WTC11 (cell line): ENCODE results near the gene WNT16. TPM values are rescaled to one million over a fixed set of nuclear protein-coding genes. Genes with fewer than 3 reads are reported as not detected.

Experiments used
- ATAC-seq: fragments of 200-7000 bp; cut with Tn5 transposase; 2 replicates; pipeline ENCODE4 v1.10.0; 2021; ENCODE audit warnings: mild to moderate bottlenecking, moderate library complexity
- CTCF ChIA-PET: fragments of 300-600 bp; sonication (Branson Sonifier 250); formaldehyde crosslinking; loops from one replicate; lab custom pipeline; 2021; ENCODE audit warnings: antibody characterized with exemption; lab: Charles Lee
- POLR2A ChIA-PET: fragments of 350-600 bp; sonication (Branson Sonifier 250); formaldehyde crosslinking; loops from one replicate; lab custom pipeline; 2021; ENCODE audit warnings: antibody characterized with exemption; lab: Charles Lee
- DNase-seq: peaks from one replicate; pipeline ENCODE4 v3.0.0; 2021; ENCODE audit warnings: low spot score
- H3K27ac Mint-ChIP-seq: 2 replicates; pipeline ENCODE4 v1.8.0; 2021; ENCODE audit warnings: mixed read lengths
- H3K27me3 Mint-ChIP-seq: 2 replicates; pipeline ENCODE4 v1.8.0; 2021; ENCODE audit warnings: low read depth, mild to moderate bottlenecking, moderate library complexity, mixed read lengths
- H3K36me3 Mint-ChIP-seq: 2 replicates; pipeline ENCODE4 v1.8.0; 2021; ENCODE audit warnings: mixed read lengths
- H3K4me1 Mint-ChIP-seq: 2 replicates; pipeline ENCODE4 v1.8.0; 2022; ENCODE audit warnings: mixed read lengths
- H3K4me3 Mint-ChIP-seq: 2 replicates; pipeline ENCODE4 v1.8.0; 2021; ENCODE audit warnings: mild to moderate bottlenecking, moderate library complexity, mixed read lengths
- H3K9me3 Mint-ChIP-seq: 2 replicates; pipeline ENCODE4 v1.8.0; 2021; ENCODE audit warnings: mixed read lengths
- ARID4B ChIP-seq: sonication (generic); formaldehyde crosslinking; IDR thresholded peaks from 2 replicates; pipeline ENCODE4 v1.8.0; 2023; ENCODE audit warnings: missing genetic modification reagents, mild to moderate bottlenecking, borderline replicate concordance
- ATF2 ChIP-seq: sonication (generic); formaldehyde crosslinking; IDR thresholded peaks from 2 replicates; pipeline ENCODE4 v1.8.1; 2022; ENCODE audit warnings: low read depth, missing genetic modification reagents, borderline replicate concordance
- CREM ChIP-seq: sonication (generic); formaldehyde crosslinking; IDR thresholded peaks from 2 replicates; pipeline ENCODE4 v1.8.1; 2022; ENCODE audit warnings: mild to moderate bottlenecking, missing genetic modification reagents, moderate library complexity
- ELF4 ChIP-seq: sonication (generic); formaldehyde crosslinking; IDR thresholded peaks from 2 replicates; pipeline ENCODE4 v1.8.1; 2022; ENCODE audit warnings: low read depth, mild to moderate bottlenecking, moderate library complexity, missing genetic modification reagents
- ERG ChIP-seq: fragments of 250-450 bp; sonication (Bioruptor Pico); IDR thresholded peaks from 2 replicates; pipeline ENCODE4 v1.8.0; 2021; ENCODE audit warnings: mild to moderate bottlenecking
- ETV6 ChIP-seq: sonication (generic); formaldehyde crosslinking; IDR thresholded peaks from 2 replicates; pipeline ENCODE4 v1.8.1; 2022; ENCODE audit warnings: mild to moderate bottlenecking, missing genetic modification reagents
- FOXJ3 ChIP-seq: sonication (generic); formaldehyde crosslinking; IDR thresholded peaks from 2 replicates; pipeline ENCODE4 v1.9.0; 2021; ENCODE audit warnings: missing genetic modification reagents, mild to moderate bottlenecking, borderline replicate concordance
- FOXK1 ChIP-seq: sonication (generic); formaldehyde crosslinking; IDR thresholded peaks from 2 replicates; pipeline ENCODE4 v1.8.0; 2022; ENCODE audit warnings: mild to moderate bottlenecking, moderate library complexity, missing genetic modification reagents
- KAT7 ChIP-seq: sonication (generic); formaldehyde crosslinking; IDR thresholded peaks from 2 replicates; pipeline ENCODE4 v1.8.1; 2023; ENCODE audit warnings: missing genetic modification reagents, mild to moderate bottlenecking, borderline replicate concordance
- MXD4 ChIP-seq: fragments of 250-450 bp; sonication (Bioruptor Pico); IDR thresholded peaks from 2 replicates; pipeline ENCODE4 v1.8.0; 2021; ENCODE audit warnings: mild to moderate bottlenecking, moderate library complexity, borderline replicate concordance
- NR1H2 ChIP-seq: sonication (generic); formaldehyde crosslinking; IDR thresholded peaks from 2 replicates; pipeline ENCODE4 v1.9.0; 2021; ENCODE audit warnings: mild to moderate bottlenecking, moderate library complexity, missing genetic modification reagents
- NR2C2 ChIP-seq: sonication (generic); formaldehyde crosslinking; IDR thresholded peaks from 2 replicates; pipeline ENCODE4 v1.8.0; 2022; ENCODE audit warnings: mild to moderate bottlenecking, missing genetic modification reagents
- NR3C1 ChIP-seq: sonication (generic); formaldehyde crosslinking; conservative IDR thresholded peaks from 2 replicates; pipeline ENCODE4 v1.8.1; 2023; ENCODE audit warnings: low read depth, mild to moderate bottlenecking, missing genetic modification reagents
- PREB ChIP-seq: sonication (generic); formaldehyde crosslinking; IDR thresholded peaks from 2 replicates; pipeline ENCODE4 v1.8.1; 2022; ENCODE audit warnings: mild to moderate bottlenecking, missing genetic modification reagents, moderate library complexity, borderline replicate concordance
- RELA ChIP-seq: sonication (generic); formaldehyde crosslinking; IDR thresholded peaks from 2 replicates; pipeline ENCODE4 v1.8.1; 2022; ENCODE audit warnings: missing genetic modification reagents, mild to moderate bottlenecking, borderline replicate concordance
- USF2 ChIP-seq: sonication (generic); formaldehyde crosslinking; IDR thresholded peaks from 2 replicates; pipeline ENCODE4 v1.8.1; 2023; ENCODE audit warnings: mild to moderate bottlenecking, missing genetic modification reagents, moderate library complexity
- ZNF232 ChIP-seq: sonication (generic); formaldehyde crosslinking; IDR thresholded peaks from 2 replicates; pipeline ENCODE4 v1.8.0; 2022; ENCODE audit warnings: mild to moderate bottlenecking, missing genetic modification reagents
- ZNF263 ChIP-seq: sonication (generic); formaldehyde crosslinking; IDR thresholded peaks from 2 replicates; pipeline ENCODE4 v1.8.1; 2022; ENCODE audit warnings: low read depth, mild to moderate bottlenecking, moderate library complexity, missing genetic modification reagents
- ZNF416 ChIP-seq: fragments of 250-450 bp; sonication (Bioruptor Pico); IDR thresholded peaks from 2 replicates; pipeline ENCODE4 v1.9.0; 2021; ENCODE audit warnings: mild to moderate bottlenecking, inconsistent platforms
- ZNF671 ChIP-seq: fragments of 250-450 bp; sonication (Bioruptor Pico); IDR thresholded peaks from 2 replicates; pipeline ENCODE4 v1.8.0; 2021; ENCODE audit warnings: mild to moderate bottlenecking
- total RNA-seq: library from RNA; stranded (reverse); gene quantifications from 3 replicates; pipeline ENCODE4 v1.2.3, GENCODE V29; 2021
- TF ChIP-seq, protein P1 (sequence below): fragments of 250-450 bp; sonication (Bioruptor Pico); IDR thresholded peaks from 2 replicates; pipeline ENCODE4 v1.9.0; 2021; ENCODE audit warnings: moderate library complexity, mild to moderate bottlenecking, inconsistent platforms, borderline replicate concordance
- TF ChIP-seq, protein P2 (sequence below): sonication (generic); formaldehyde crosslinking; conservative IDR thresholded peaks from 2 replicates; pipeline ENCODE4 v1.8.1; 2022; ENCODE audit warnings: mild to moderate bottlenecking, missing genetic modification reagents
- TF ChIP-seq, protein P3 (sequence below): sonication (generic); formaldehyde crosslinking; IDR thresholded peaks from 2 replicates; pipeline ENCODE4 v1.8.0; 2023; ENCODE audit warnings: missing genetic modification reagents
- TF ChIP-seq, protein P4 (sequence below): sonication (generic); formaldehyde crosslinking; IDR thresholded peaks from 2 replicates; pipeline ENCODE4 v1.8.0; 2022; ENCODE audit warnings: mild to moderate bottlenecking, missing genetic modification reagents

Gene WNT16
- total RNA-seq, 1 experiment from 2014 or later: 0.33 TPM

DNA sequence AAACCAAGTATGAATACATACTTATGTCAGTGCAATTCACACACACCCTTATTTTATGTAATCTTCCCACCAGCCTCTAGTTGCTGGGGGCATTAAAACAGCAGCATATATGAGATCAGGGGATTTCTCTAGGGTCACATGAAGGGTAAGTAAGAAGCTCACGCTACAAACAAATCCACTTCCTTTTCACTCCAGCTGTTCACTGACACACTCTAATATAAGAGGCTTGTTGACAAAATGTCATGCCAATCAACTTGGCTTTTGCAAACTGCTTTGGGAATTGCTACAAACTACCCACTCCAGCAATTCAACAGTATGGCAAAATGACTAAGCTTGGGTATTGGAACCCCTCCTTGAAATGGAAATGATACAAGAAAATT lies 57.0 kb downstream of the WNT16 start:
- ChIA-PET POLR2A (interaction anchor here (0.6 kb wide), 1 partner anchor 10 kb away, joined by 3 read pairs; the partner anchor contains the start of gene FAM3C), CTCF (interaction anchor here (0.9 to 4.9 kb wide), 2 partner anchors 10 to 609 kb away, joined by 3 to 22 read pairs; partner anchors contain the start of gene FAM3C)
- DNase-seq (no peak), ATAC-seq (no peak)
- Mint-ChIP-seq H3K27ac (no peak overlapping the region), H3K36me3 (no peaks in the 10 kb centered on the region), H3K4me3 (no peak overlapping the region), H3K27me3 (no peaks in the 10 kb centered on the region), H3K4me1 (peaks cover 42% of the 10 kb centered on the region), H3K9me3 (no peaks in the 10 kb centered on the region)
- TF ChIP-seq MXD4 (CRISPR knock-in tag) (no peak), ZNF671 (no peak), NR2C2 (no peak), CREM (CRISPR knock-in tag) (no peak), NR3C1 (CRISPR knock-in tag) (no peak), NR1H2 (CRISPR knock-in tag) (no peak)

DNA sequence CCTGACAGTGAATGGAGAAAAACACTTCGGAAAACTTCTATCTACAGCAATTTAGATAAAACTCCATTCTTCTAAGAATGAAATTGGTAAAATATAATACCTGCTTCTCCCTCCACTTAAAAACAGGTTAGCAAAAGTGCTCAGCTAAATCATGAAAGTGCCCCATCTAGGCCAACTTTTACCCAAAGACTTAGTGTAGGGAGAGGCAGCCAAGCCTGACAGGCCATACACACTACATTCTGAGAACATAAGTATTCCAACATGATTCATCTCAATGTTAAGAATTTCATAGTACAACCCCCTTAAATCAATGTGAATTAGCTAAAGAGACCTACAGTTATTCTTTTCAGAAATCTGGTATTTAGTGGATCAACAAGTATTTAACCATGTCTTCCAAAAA lies 60.1 kb downstream of the WNT16 start:
- no peak overlapping the region for H3K4me3 Mint-ChIP-seq
- H3K4me1 Mint-ChIP-seq: peaks cover 56% of the 10 kb centered on the region
- ATAC-seq (no peak), DNase-seq (no peak)
- H3K36me3 Mint-ChIP-seq: peaks cover 12% of the 10 kb centered on the region
- H3K9me3 Mint-ChIP-seq: peaks cover 11% of the 10 kb centered on the region
- H3K27me3 Mint-ChIP-seq: no peaks in the 10 kb centered on the region
- no peak overlapping the region for H3K27ac Mint-ChIP-seq
- ChIA-PET CTCF (interaction anchor here (0.9 to 1.3 kb wide), 3 partner anchors 22 to 59 kb away, joined by 3 read pairs; no protein-coding TSS in a partner anchor), POLR2A (no interaction called here)
- TF ChIP-seq, protein P1, sequence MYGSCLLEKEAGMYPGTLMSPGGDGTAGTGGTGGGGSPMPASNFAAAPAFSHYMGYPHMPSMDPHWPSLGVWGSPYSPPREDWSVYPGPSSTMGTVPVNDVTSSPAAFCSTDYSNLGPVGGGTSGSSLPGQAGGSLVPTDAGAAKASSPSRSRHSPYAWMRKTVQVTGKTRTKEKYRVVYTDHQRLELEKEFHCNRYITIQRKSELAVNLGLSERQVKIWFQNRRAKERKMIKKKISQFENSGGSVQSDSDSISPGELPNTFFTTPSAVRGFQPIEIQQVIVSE (CRISPR knock-in tag): no peak
- TF ChIP-seq ZNF263 (no peak), KAT7 (CRISPR knock-in tag) (no peak), ERG (CRISPR knock-in tag) (no peak), ETV6 (CRISPR knock-in tag) (no peak), ZNF416 (CRISPR knock-in tag) (no peak), ARID4B (CRISPR knock-in tag) (no peak), ELF4 (CRISPR knock-in tag) (no peak), ATF2 (CRISPR knock-in tag) (no peak), FOXJ3 (CRISPR knock-in tag) (no peak), RELA (CRISPR knock-in tag) (no peak), USF2 (CRISPR knock-in tag) (no peak), FOXK1 (CRISPR knock-in tag) (no peak), PREB (CRISPR knock-in tag) (no peak), ZNF232 (no peak)
- TF ChIP-seq, protein P2, sequence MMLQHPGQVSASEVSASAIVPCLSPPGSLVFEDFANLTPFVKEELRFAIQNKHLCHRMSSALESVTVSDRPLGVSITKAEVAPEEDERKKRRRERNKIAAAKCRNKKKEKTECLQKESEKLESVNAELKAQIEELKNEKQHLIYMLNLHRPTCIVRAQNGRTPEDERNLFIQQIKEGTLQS (CRISPR knock-in tag): no peak
- TF ChIP-seq, protein P3, sequence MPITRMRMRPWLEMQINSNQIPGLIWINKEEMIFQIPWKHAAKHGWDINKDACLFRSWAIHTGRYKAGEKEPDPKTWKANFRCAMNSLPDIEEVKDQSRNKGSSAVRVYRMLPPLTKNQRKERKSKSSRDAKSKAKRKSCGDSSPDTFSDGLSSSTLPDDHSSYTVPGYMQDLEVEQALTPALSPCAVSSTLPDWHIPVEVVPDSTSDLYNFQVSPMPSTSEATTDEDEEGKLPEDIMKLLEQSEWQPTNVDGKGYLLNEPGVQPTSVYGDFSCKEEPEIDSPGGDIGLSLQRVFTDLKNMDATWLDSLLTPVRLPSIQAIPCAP (CRISPR knock-in tag): no peak
- TF ChIP-seq, protein P4, sequence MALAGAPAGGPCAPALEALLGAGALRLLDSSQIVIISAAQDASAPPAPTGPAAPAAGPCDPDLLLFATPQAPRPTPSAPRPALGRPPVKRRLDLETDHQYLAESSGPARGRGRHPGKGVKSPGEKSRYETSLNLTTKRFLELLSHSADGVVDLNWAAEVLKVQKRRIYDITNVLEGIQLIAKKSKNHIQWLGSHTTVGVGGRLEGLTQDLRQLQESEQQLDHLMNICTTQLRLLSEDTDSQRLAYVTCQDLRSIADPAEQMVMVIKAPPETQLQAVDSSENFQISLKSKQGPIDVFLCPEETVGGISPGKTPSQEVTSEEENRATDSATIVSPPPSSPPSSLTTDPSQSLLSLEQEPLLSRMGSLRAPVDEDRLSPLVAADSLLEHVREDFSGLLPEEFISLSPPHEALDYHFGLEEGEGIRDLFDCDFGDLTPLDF (CRISPR knock-in tag): no peak
